Body of pancreas (tissue), 4 donors: ENCODE results near the gene ENAH.

Experiments
- CTCF ChIP-seq, 7 experiments: fragments of 450-650 bp in 4 of 7; fragments of 200-600 bp in 3 of 7; sonication (generic) in 3 of 7; IDR thresholded peaks; one replicate each; pipeline ENCODE4 v1.5.1; 2016 to 2019; ENCODE audit warnings: antibody characterized with exemption in 7 of 7
- POLR2A ChIP-seq, 3 donors: fragments of 450-650 bp; IDR thresholded peaks; one replicate each; pipeline ENCODE4 v1.6.1; 2016; ENCODE audit warnings: antibody characterized with exemption in 3 of 3, mild to moderate bottlenecking in 2 of 3

- TF ChIP-seq POLR2A (IDR thresholded peaks at IDR 0.05) (no peak), CTCF (IDR thresholded peaks at IDR 0.05) (no peak)
Measured at GRCh38 chr1:225524570-225524969, 128.4 kb downstream of the ENAH start.
